BLaER1 (cell line): ENCODE measurements around the gene CDC7.
A peak's percentile ranks its signal among the peaks of the same experiment; 100 is the strongest.

ENCODE experiments used
- H3K27ac ChIP-seq: shearing (Covaris generic); formaldehyde crosslinking; 2 replicates; pipeline ENCODE4 v1.8.1; 2022
- H3K27me3 ChIP-seq: shearing (Covaris generic); formaldehyde crosslinking; 2 replicates; pipeline ENCODE4 v1.8.1; 2022
- H3K36me3 ChIP-seq: shearing (Covaris generic); formaldehyde crosslinking; 2 replicates; pipeline ENCODE4 v1.8.1; 2022
- H3K4me1 ChIP-seq: shearing (Covaris generic); formaldehyde crosslinking; 2 replicates; pipeline ENCODE4 v1.8.1; 2022
- H3K4me2 ChIP-seq: shearing (Covaris generic); formaldehyde crosslinking; 2 replicates; pipeline ENCODE4 v1.8.1; 2022
- H3K4me3 ChIP-seq: shearing (Covaris generic); formaldehyde crosslinking; 2 replicates; pipeline ENCODE4 v1.8.1; 2022
- H3K9ac ChIP-seq: shearing (Covaris generic); formaldehyde crosslinking; 2 replicates; pipeline ENCODE4 v1.8.1; 2022
- H3K9me3 ChIP-seq: shearing (Covaris generic); formaldehyde crosslinking; 2 replicates; pipeline ENCODE4 v1.8.1; 2022
- H4K20me1 ChIP-seq: shearing (Covaris generic); formaldehyde crosslinking; 2 replicates; pipeline ENCODE4 v1.8.1; 2022
- Cebpa-rat ChIP-seq: shearing (Covaris generic); IDR thresholded peaks from 2 replicates; pipeline ENCODE4 v1.8.1; 2022

The CDC7 gene

GRCh38 chr1:91527266-91527765 lies 26.7 kb downstream of the CDC7 start:
- H3K4me2 ChIP-seq: no peak overlapping the region
- peaks cover 20% of the 10 kb centered on the region; the same call in 1 of the 2 replicates for H3K36me3 ChIP-seq

GRCh38 chr1:91527781-91528180 lies 27.1 kb downstream of the CDC7 start:
- TF ChIP-seq Cebpa-rat: no peak
- Histone ChIP-seq H3K36me3 (peaks cover 20% of the 10 kb centered on the region; the same call in 1 of the 2 replicates), H3K9ac (no peak overlapping the region)

More at GRCh38 chr1:91527266-91527765, 26.7 kb downstream of the CDC7 start:
- Histone ChIP-seq H3K9ac (no peak overlapping the region), H4K20me1 (no peaks in the 10 kb centered on the region), H3K27me3 (no peaks in the 10 kb centered on the region), H3K4me1 (peaks cover 28% of the 10 kb centered on the region), H3K27ac (no peak overlapping the region), H3K4me3 (no peak overlapping the region), H3K9me3 (no peaks in the 10 kb centered on the region)
- TF ChIP-seq Cebpa-rat: no peak

GRCh38 chr1:91529856-91530255 lies 29.2 kb downstream of the CDC7 start:
- no peak overlapping the region for H3K9ac ChIP-seq

More at GRCh38 chr1:91527781-91528180, 27.1 kb downstream of the CDC7 start:
- Histone ChIP-seq H3K4me1 (peaks cover 32% of the 10 kb centered on the region), H3K9me3 (no peaks in the 10 kb centered on the region), H3K27me3 (no peaks in the 10 kb centered on the region), H3K4me3 (no peak overlapping the region), H4K20me1 (no peaks in the 10 kb centered on the region), H3K4me2 (no peak overlapping the region), H3K27ac (no peak overlapping the region)

GRCh38 chr1:91533361-91534024 lies 32.8 kb downstream of the CDC7 start:
- Histone ChIP-seq H3K36me3 (no peaks in the 10 kb centered on the region), H3K4me1 (peaks cover 38% of the 10 kb centered on the region), H3K4me3 (no peak overlapping the region), H3K9ac (no peak overlapping the region), H3K9me3 (no peaks in the 10 kb centered on the region), H4K20me1 (no peaks in the 10 kb centered on the region), H3K27ac (no peak overlapping the region), H3K27me3 (no peaks in the 10 kb centered on the region), H3K4me2 (no peak overlapping the region)
- no peak for TF ChIP-seq Cebpa-rat

More at GRCh38 chr1:91529856-91530255, 29.2 kb downstream of the CDC7 start:
- H3K4me3 ChIP-seq: no peak overlapping the region
- H3K36me3 ChIP-seq: peaks cover 5% of the 10 kb centered on the region; the same call in 1 of the 2 replicates
- no peaks in the 10 kb centered on the region for H3K27me3 ChIP-seq
- no peak overlapping the region for H3K27ac ChIP-seq
- TF ChIP-seq Cebpa-rat: no peak
- peaks cover 38% of the 10 kb centered on the region for H3K4me1 ChIP-seq
- no peaks in the 10 kb centered on the region for H3K9me3 ChIP-seq
- no peaks in the 10 kb centered on the region for H4K20me1 ChIP-seq
- peak overlapping the region; percentile 33 for H3K4me2 ChIP-seq

- no peak for TF ChIP-seq Cebpa-rat
- Histone ChIP-seq H3K4me2 (no peak overlapping the region), H3K27ac (no peak overlapping the region), H4K20me1 (no peaks in the 10 kb centered on the region), H3K9ac (no peak overlapping the region), H3K9me3 (no peaks in the 10 kb centered on the region), H3K36me3 (no peaks in the 10 kb centered on the region), H3K27me3 (no peaks in the 10 kb centered on the region), H3K4me1 (peaks cover 28% of the 10 kb centered on the region), H3K4me3 (no peak overlapping the region)
Measured at GRCh38 chr1:91535441-91535840, 34.8 kb downstream of the CDC7 start.

- Histone ChIP-seq H3K27ac (no peak overlapping the region), H3K27me3 (no peaks in the 10 kb centered on the region), H3K9ac (no peak overlapping the region), H3K4me3 (no peak overlapping the region), H3K36me3 (no peaks in the 10 kb centered on the region), H3K9me3 (no peaks in the 10 kb centered on the region), H3K4me2 (no peak overlapping the region), H3K4me1 (peaks cover 16% of the 10 kb centered on the region), H4K20me1 (no peaks in the 10 kb centered on the region)
- no peak for TF ChIP-seq Cebpa-rat
Measured at GRCh38 chr1:91537281-91537986, 36.8 kb downstream of the CDC7 start.

GRCh38 chr1:91537987-91538304 lies 37.3 kb downstream of the CDC7 start:
- no peaks in the 10 kb centered on the region for H4K20me1 ChIP-seq
- no peaks in the 10 kb centered on the region for H3K27me3 ChIP-seq
- no peaks in the 10 kb centered on the region for H3K36me3 ChIP-seq
- peaks cover 11% of the 10 kb centered on the region for H3K4me1 ChIP-seq
- no peak overlapping the region for H3K27ac ChIP-seq
- H3K4me2 ChIP-seq: no peak overlapping the region
- no peak overlapping the region for H3K9ac ChIP-seq
- no peak overlapping the region for H3K4me3 ChIP-seq
- H3K9me3 ChIP-seq: no peaks in the 10 kb centered on the region
- TF ChIP-seq Cebpa-rat: no peak

- H3K9me3 ChIP-seq: no peaks in the 10 kb centered on the region
- no peak for TF ChIP-seq Cebpa-rat
- no peaks in the 10 kb centered on the region for H3K27me3 ChIP-seq
- no peak overlapping the region for H3K9ac ChIP-seq
- H3K27ac ChIP-seq: no peak overlapping the region
- H3K36me3 ChIP-seq: no peaks in the 10 kb centered on the region
- peaks cover 7% of the 10 kb centered on the region for H3K4me1 ChIP-seq
- no peak overlapping the region for H3K4me2 ChIP-seq
- no peak overlapping the region for H3K4me3 ChIP-seq
- no peaks in the 10 kb centered on the region for H4K20me1 ChIP-seq
Measured at GRCh38 chr1:91540910-91541309, 40.3 kb downstream of the CDC7 start.

- Histone ChIP-seq H3K27ac (no peak overlapping the region), H3K9ac (no peak overlapping the region), H3K4me2 (peak overlapping the region; percentile 36), H3K4me1 (peaks cover 11% of the 10 kb centered on the region), H3K27me3 (no peaks in the 10 kb centered on the region), H3K4me3 (no peak overlapping the region), H3K36me3 (no peaks in the 10 kb centered on the region), H4K20me1 (no peaks in the 10 kb centered on the region), H3K9me3 (peaks cover 11% of the 10 kb centered on the region)
- no peak for TF ChIP-seq Cebpa-rat
Measured at GRCh38 chr1:91541918-91542533, 41.4 kb downstream of the CDC7 start.
